AG09309 (cell line): Measurements from ENCODE around the gene EIF2B2.

ENCODE experiments used
- DNase-seq: peaks from one replicate; pipeline ENCODE4 v3.0.0-alpha.2; 2010; ENCODE audit warnings: low read depth
- H3K4me3 ChIP-seq: 2 replicates; pipeline ENCODE4 v1.5.1; 2011; ENCODE audit warnings: mild to moderate bottlenecking, low read depth, low read length, moderate library complexity; ENCODE audit not compliant: control insufficient read depth
- CTCF ChIP-seq: IDR thresholded peaks from 2 replicates; pipeline ENCODE4 v1.5.1; 2011; ENCODE audit warnings: mild to moderate bottlenecking, low read depth, low read length, inconsistent platforms; ENCODE audit not compliant: insufficient read depth, control insufficient read depth; ENCODE audit errors: missing control alignments

Gene EIF2B2

GRCh38 chr14:75046899-75047298 lies 44.2 kb downstream of the EIF2B2 start:
- TF ChIP-seq CTCF: no peak
- no peak for DNase-seq
- H3K4me3 ChIP-seq: no peak overlapping the region

GRCh38 chr14:75047506-75047905 lies 44.8 kb downstream of the EIF2B2 start:
- no peak for DNase-seq
- TF ChIP-seq CTCF: no peak
- no peak overlapping the region for H3K4me3 ChIP-seq

- no peak for DNase-seq
- H3K4me3 ChIP-seq: no peak overlapping the region
- TF ChIP-seq CTCF: no peak
Observed at GRCh38 chr14:75048101-75048500, 45.4 kb downstream of the EIF2B2 start.

GRCh38 chr14:75049136-75049535 lies 46.4 kb downstream of the EIF2B2 start:
- TF ChIP-seq CTCF: no peak
- no peak overlapping the region for H3K4me3 ChIP-seq
- DNase-seq: no peak

- peak; percentile 64 for DNase-seq
- TF ChIP-seq CTCF: no peak
- no peak overlapping the region for H3K4me3 ChIP-seq
Observed at GRCh38 chr14:75049731-75050201, 47.0 kb downstream of the EIF2B2 start.

GRCh38 chr14:75050852-75051555 lies 48.3 kb downstream of the EIF2B2 start, which contains the start of gene MLH3:
MLH3 (minus strand) TSS chr14:75051467; CDS start chr14:75049655, 1,812 bp downstream.
- H3K4me3 ChIP-seq: peak within 1 kb of the TSS; percentile 14
- no peak for DNase-seq
- no peak for TF ChIP-seq CTCF
